ENCODE data around the gene NLRC5.

- no peak for TF ChIP-seq CTCF (IDR thresholded peaks at IDR 0.05 in 8 of 11, conservative IDR thresholded peaks at IDR 0.05 in 3 of 11)
- TF ChIP-seq POLR2A (IDR thresholded peaks at IDR 0.05), result no peak
- no peak for TF ChIP-seq POLR2AphosphoS5 (IDR thresholded peaks at IDR 0.05)
Observed at GRCh38 chr16:56960681-56961281, 28.6 kb upstream of the NLRC5 start.

Measured in spleen (tissue), 7 donors.